Activated CD8-positive, alpha-beta T cell treated with anti-CD3 and anti-CD28 coated beads for 36 hours (primary cell): ENCODE results near the gene API5. TPM values are rescaled to one million over a fixed set of nuclear protein-coding genes. Genes with fewer than 3 reads are reported as not detected.
A peak's percentile ranks its signal among the peaks of the same experiment; 100 is the strongest.
"Not testable (repeated sequence)": the region's sequence is repeated elsewhere in the genome, so short reads cannot be mapped to it uniquely, and the experiment has no call there.

Source experiments
- ATAC-seq: fragments of 200-7000 bp; cut with Tn5 transposase; one replicate; pipeline ENCODE4 v1.10.0; 2021; ENCODE audit warnings: mild to moderate bottlenecking, moderate library complexity
- CTCF ChIA-PET: fragments of 350-600 bp; sonication (Branson Sonifier 250); formaldehyde crosslinking; loops from one replicate; lab custom pipeline; 2021; ENCODE audit warnings: antibody characterized with exemption; lab: Charles Lee
- POLR2A ChIA-PET: fragments of 350-600 bp; sonication (Branson Sonifier 250); formaldehyde crosslinking; loops from one replicate; lab custom pipeline; 2021; ENCODE audit warnings: antibody characterized with exemption; lab: Charles Lee
- DNase-seq: peaks from one replicate; pipeline ENCODE4 v3.0.0-alpha.2; 2020
- H3K27ac Mint-ChIP-seq: one replicate; pipeline ENCODE4 v1.8.0; 2021; ENCODE audit warnings: mild to moderate bottlenecking, mixed read lengths
- H3K27me3 Mint-ChIP-seq: one replicate; pipeline ENCODE4 v1.8.0; 2021; ENCODE audit warnings: mixed read lengths
- H3K36me3 Mint-ChIP-seq: one replicate; pipeline ENCODE4 v1.8.0; 2021; ENCODE audit warnings: low read depth, mixed read lengths
- H3K4me1 Mint-ChIP-seq: one replicate; pipeline ENCODE4 v1.8.0; 2021; ENCODE audit warnings: low read depth, mixed read lengths
- H3K4me3 Mint-ChIP-seq: one replicate; pipeline ENCODE4 v1.8.0; 2021; ENCODE audit warnings: mild to moderate bottlenecking, moderate library complexity, mixed read lengths
- H3K9me3 Mint-ChIP-seq: one replicate; pipeline ENCODE4 v1.8.0; 2021; ENCODE audit warnings: mixed read lengths
- intact Hi-C: fragments of 100-400 bp; cut with micrococcal nuclease; formaldehyde crosslinking; loops from one replicate; pipeline ENCODE4 v1.10.0; 2022
- total RNA-seq, 2 experiments: library from RNA; stranded (reverse); gene quantifications; one replicate each; pipeline ENCODE4 v1.2.3, GENCODE V29; 2021
- TF ChIP-seq, protein P1 (sequence below): fragments of 200-600 bp; IDR thresholded peaks from one replicate; pipeline ENCODE4 v1.8.0; 2022; ENCODE audit warnings: antibody characterized with exemption, mild to moderate bottlenecking

The API5 gene
- total RNA-seq, 2 experiments from 2014 or later, result 156 to 169 TPM

- ChIA-PET POLR2A (no interaction called here), CTCF (interaction anchor here (1.5 to 1.6 kb wide), 2 partner anchors 14 to 28 kb away, joined by 3 to 5 read pairs; no protein-coding TSS in a partner anchor)
- ATAC-seq, result no peak
- H3K4me3 Mint-ChIP-seq, result no peak overlapping the region
- H3K27me3 Mint-ChIP-seq, result no peaks in the 10 kb centered on the region
- H3K9me3 Mint-ChIP-seq, result no peaks in the 10 kb centered on the region
- DNase-seq, result no peak
- intact Hi-C loops, result no loop called here
- H3K4me1 Mint-ChIP-seq, result no peaks in the 10 kb centered on the region
- H3K36me3 Mint-ChIP-seq, result peaks cover 41% of the 10 kb centered on the region
- no peak overlapping the region for H3K27ac Mint-ChIP-seq
- TF ChIP-seq, protein P1, sequence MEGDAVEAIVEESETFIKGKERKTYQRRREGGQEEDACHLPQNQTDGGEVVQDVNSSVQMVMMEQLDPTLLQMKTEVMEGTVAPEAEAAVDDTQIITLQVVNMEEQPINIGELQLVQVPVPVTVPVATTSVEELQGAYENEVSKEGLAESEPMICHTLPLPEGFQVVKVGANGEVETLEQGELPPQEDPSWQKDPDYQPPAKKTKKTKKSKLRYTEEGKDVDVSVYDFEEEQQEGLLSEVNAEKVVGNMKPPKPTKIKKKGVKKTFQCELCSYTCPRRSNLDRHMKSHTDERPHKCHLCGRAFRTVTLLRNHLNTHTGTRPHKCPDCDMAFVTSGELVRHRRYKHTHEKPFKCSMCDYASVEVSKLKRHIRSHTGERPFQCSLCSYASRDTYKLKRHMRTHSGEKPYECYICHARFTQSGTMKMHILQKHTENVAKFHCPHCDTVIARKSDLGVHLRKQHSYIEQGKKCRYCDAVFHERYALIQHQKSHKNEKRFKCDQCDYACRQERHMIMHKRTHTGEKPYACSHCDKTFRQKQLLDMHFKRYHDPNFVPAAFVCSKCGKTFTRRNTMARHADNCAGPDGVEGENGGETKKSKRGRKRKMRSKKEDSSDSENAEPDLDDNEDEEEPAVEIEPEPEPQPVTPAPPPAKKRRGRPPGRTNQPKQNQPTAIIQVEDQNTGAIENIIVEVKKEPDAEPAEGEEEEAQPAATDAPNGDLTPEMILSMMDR, result no peak
Observed at GRCh38 chr11:43328482-43328881, 16.7 kb downstream of the API5 start.

GRCh38 chr11:43341159-43341558, 29.4 kb downstream of the API5 start:
- intact Hi-C loops, result no loop called here
- no peaks in the 10 kb centered on the region for H3K27me3 Mint-ChIP-seq
- no peak overlapping the region for H3K4me3 Mint-ChIP-seq
- CTCF ChIA-PET, result no interaction called here
- peak overlapping the region; percentile 7 for H3K27ac Mint-ChIP-seq
- POLR2A ChIA-PET, result no interaction called here
- peaks cover 32% of the 10 kb centered on the region for H3K36me3 Mint-ChIP-seq
- H3K9me3 Mint-ChIP-seq, result peaks cover 2% of the 10 kb centered on the region
- DNase-seq (no peak), ATAC-seq (no peak)
- H3K4me1 Mint-ChIP-seq, result no peaks in the 10 kb centered on the region
- TF ChIP-seq, protein P1, result no peak

- POLR2A ChIA-PET, intact Hi-C loops, H3K36me3 Mint-ChIP-seq, H3K27me3 Mint-ChIP-seq, H3K9me3 Mint-ChIP-seq, H3K4me3 Mint-ChIP-seq, ATAC-seq, H3K4me1 Mint-ChIP-seq, H3K27ac Mint-ChIP-seq, DNase-seq, CTCF ChIA-PET: not testable (repeated sequence)
Observed at GRCh38 chr11:43351426-43351825, 39.6 kb downstream of the API5 start.

GRCh38 chr11:43354311-43354710, 42.5 kb downstream of the API5 start:
- peaks cover 8% of the 10 kb centered on the region for H3K4me1 Mint-ChIP-seq
- ATAC-seq (no peak), DNase-seq (no peak)
- H3K27me3 Mint-ChIP-seq, result no peaks in the 10 kb centered on the region
- ChIA-PET POLR2A (no interaction called here), CTCF (interaction anchor here (0.7 kb wide), 1 partner anchor 88 kb away, joined by 3 read pairs; no protein-coding TSS in a partner anchor)
- peaks cover 4% of the 10 kb centered on the region for H3K36me3 Mint-ChIP-seq
- TF ChIP-seq, protein P1, result no peak
- no peak overlapping the region for H3K27ac Mint-ChIP-seq
- H3K9me3 Mint-ChIP-seq, result no peaks in the 10 kb centered on the region
- no peak overlapping the region for H3K4me3 Mint-ChIP-seq
- intact Hi-C loops, result no loop called here

DNA sequence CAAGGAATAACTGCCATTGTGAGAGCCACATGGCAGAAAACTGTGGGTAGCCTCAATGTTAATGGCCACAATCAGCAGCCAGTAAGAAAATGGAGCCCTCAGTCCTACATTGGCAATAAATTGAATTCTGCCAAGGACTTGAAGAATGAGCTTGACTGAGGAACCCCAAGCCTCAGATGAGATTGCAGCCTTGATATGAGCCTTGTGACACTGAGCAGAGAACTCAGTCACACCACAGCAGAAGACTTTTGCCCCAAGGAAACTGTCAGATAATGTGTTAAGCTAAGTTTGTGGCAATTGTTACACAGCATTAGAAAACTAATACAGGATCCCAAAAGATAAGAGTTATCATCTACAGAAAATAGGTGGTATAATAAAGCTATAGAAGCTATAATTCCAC, 44.5 kb downstream of the API5 start:
- DNase-seq (no peak), ATAC-seq (no peak)
- Mint-ChIP-seq H3K9me3 (no peaks in the 10 kb centered on the region), H3K27ac (no peak overlapping the region), H3K36me3 (peaks cover 7% of the 10 kb centered on the region), H3K4me1 (peaks cover 19% of the 10 kb centered on the region), H3K4me3 (no peak overlapping the region), H3K27me3 (no peaks in the 10 kb centered on the region)
- TF ChIP-seq, protein P1, result no peak
- ChIA-PET CTCF (interaction anchor here (0.9 to 2.5 kb wide), 2 partner anchors 28 to 63 kb away, joined by 3 to 8 read pairs; no protein-coding TSS in a partner anchor), POLR2A (interaction anchor here (0.7 kb wide), 2 partner anchors 9 to 27 kb away, joined by 3 read pairs; no protein-coding TSS in a partner anchor)
- intact Hi-C loops, result no loop called here
